H7 (cell line): ENCODE data around the gene GULP1. TPM values are rescaled to one million over a fixed set of nuclear protein-coding genes. Genes with fewer than 3 reads are reported as not detected.

Experiments
- DNase-seq: peaks from one replicate; pipeline ENCODE4 v3.0.0; 2012
- H3K27me3 ChIP-seq: 2 replicates; pipeline ENCODE4 v1.6.0; 2011; ENCODE audit warnings: mild to moderate bottlenecking, low read length; ENCODE audit not compliant: control insufficient read depth, insufficient read depth
- H3K36me3 ChIP-seq: replicated peaks from 2 replicates; pipeline ENCODE4 v1.5.1; 2011; ENCODE audit warnings: low read length; ENCODE audit not compliant: control insufficient read depth, insufficient read depth
- H3K4me3 ChIP-seq: 2 replicates; pipeline ENCODE4 v1.5.1; 2011; ENCODE audit warnings: low read depth, mild to moderate bottlenecking, control low read depth, low read length, moderate library complexity; ENCODE audit not compliant: insufficient read depth
- total RNA-seq: library from RNA; depleted of rRNA; stranded (reverse); fragments of >200 nt; shearing (Covaris generic); gene quantifications from 2 replicates; pipeline ENCODE4 v1.2.3, GENCODE V29; 2014

The GULP1 gene
- total RNA-seq, 1 experiment from 2014 or later: 49.4 TPM

GRCh38 chr2:188622601-188623260 is 331.1 kb downstream of the GULP1 start:
- Histone ChIP-seq H3K36me3 (no peaks in the 10 kb centered on the region), H3K27me3 (no peaks in the 10 kb centered on the region), H3K4me3 (no peak overlapping the region)
- DNase-seq: no peak

- H3K4me3 ChIP-seq: no peak overlapping the region
- no peaks in the 10 kb centered on the region for H3K36me3 ChIP-seq
- no peaks in the 10 kb centered on the region for H3K27me3 ChIP-seq
- DNase-seq: no peak
These were observed 332.4 kb downstream of the GULP1 start for GRCh38 chr2:188623995-188624643.

DNA sequence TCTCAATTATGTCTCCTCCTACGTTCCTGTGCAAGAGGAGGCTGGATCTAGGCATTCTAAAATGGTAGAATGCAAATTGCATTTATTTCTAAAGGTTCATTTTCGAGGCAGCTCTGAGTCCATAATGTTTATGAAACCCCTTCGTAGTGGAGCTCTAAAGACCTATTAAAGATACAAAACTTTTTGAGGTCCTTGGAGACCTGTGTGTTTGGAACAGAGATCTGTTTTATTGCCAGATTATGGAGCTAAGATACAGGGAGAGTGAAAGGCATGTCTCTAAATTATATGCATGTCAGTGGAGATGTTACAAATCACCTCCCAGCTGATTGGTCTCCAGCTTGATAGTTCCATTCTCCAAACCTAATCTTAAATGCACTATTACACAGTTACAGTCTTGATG is 335.8 kb downstream of the GULP1 start:
- Histone ChIP-seq H3K36me3 (no peaks in the 10 kb centered on the region), H3K27me3 (no peaks in the 10 kb centered on the region)

DNA sequence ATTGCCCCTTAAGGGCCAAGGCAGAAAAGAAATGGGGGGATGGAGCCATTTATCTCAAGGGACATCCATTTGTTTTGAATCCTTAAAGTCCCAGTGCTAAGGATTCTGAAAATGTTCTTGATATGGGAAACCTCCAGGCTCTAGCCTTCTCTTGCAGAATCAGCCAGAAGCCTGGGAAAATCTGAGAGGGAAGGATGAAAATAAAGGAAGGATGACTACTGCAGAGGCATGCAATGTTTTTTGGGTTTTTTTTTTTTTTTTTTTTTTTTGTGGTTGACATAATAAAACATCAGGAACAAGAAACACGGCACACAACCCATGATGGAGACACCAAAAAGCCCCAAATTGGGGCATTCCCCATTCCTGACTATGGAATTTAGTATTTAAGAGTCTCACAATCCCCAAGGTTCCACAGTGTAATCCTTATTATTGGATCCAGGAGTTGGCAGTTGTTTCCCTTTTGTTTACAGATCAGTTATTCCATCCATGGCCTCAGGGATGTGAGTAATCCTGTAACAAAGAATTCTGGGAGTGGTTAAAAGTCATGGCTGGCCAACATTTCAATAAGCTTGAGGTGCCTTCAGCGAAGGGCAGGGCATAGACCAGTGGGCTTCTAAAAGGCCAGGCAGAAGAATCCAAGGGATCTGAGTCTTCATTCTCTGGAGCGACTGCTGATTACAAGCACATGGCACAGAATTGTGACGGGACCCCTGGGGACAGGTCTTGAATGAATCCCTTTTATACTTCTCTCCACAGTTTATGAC is 337.5 kb downstream of the GULP1 start:
- H3K27me3 ChIP-seq: no peaks in the 10 kb centered on the region
- no peak overlapping the region for H3K4me3 ChIP-seq
- no peak for DNase-seq
- no peaks in the 10 kb centered on the region for H3K36me3 ChIP-seq

More for the DNA sequence above, 335.8 kb downstream of the GULP1 start:
- no peak overlapping the region for H3K4me3 ChIP-seq
- DNase-seq: no peak

DNA sequence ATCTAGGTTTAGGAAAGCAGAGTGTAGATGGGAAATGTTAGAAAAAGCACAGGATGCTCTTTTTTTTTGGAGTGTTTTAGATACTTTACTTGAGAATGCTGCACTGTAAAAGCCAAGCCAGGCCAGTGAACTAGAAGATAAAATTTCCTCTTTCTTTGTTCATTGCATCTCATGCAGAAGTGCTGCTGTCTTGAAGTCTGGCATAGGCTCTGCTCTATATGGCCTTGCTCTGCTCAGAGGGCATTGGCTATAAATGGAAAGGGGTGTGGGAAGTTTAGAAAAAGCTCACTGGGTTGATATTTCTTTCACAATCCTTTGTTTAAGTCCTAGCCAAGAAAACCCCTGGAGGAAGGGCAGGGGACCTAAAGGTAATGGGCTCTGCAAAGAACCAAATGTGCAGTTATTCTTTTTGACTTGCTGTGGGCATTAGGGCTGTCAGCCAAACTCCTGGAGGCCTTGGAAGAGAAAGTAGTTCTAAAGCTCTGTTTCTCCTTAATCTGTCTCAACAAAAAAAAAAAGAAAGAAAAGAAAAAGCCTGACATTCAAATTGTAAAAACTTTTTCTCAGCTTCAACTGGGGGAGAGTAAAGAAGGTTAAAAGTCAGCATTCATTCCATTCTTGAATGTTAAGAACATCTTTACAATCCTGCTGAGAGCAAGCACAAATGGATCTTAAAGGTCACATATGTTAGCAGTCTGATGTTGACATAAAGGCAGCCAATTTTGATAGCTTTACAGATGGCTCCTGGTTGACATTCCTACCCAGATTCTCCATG is 338.3 kb downstream of the GULP1 start:
- no peak for DNase-seq
- Histone ChIP-seq H3K27me3 (no peaks in the 10 kb centered on the region), H3K4me3 (no peak overlapping the region), H3K36me3 (no peaks in the 10 kb centered on the region)

DNA sequence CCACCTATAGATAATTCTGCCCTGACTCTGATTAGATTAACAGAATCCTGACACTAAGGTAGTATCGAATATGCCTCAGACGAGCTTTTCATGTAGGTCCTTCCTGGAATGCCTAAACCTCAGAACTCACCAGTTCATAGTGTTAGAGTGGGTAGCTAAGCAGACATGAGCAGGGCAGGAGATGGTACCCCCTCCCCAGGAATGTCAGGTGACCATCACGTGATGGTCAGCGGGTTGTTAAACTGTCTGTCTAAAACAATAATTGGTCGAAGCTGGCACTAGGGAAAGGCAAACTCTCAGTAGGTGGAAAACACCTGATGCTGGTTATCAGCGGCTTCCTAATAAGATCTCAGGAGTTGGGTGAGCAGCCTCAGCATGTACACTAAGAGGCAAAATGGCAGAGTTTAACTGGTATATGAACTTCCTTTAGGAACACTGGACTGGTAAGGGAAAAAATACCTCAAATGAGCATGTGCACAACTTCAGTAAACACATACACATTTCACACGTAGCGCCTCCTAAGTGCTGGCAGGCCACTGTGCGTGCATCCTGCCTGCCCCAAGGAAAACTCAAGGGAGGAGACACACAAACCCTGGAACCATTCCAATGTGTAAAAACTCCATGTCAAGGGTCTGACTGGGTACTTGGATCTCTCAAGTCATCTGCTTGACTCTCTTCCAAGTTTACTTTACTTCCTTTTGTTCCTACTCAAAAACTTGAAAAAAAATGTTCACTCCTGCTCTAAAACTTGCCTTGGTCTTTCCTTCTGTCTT is 339.5 kb downstream of the GULP1 start:
- Histone ChIP-seq H3K27me3 (no peaks in the 10 kb centered on the region), H3K4me3 (no peak overlapping the region), H3K36me3 (no peaks in the 10 kb centered on the region)
- no peak for DNase-seq

DNA sequence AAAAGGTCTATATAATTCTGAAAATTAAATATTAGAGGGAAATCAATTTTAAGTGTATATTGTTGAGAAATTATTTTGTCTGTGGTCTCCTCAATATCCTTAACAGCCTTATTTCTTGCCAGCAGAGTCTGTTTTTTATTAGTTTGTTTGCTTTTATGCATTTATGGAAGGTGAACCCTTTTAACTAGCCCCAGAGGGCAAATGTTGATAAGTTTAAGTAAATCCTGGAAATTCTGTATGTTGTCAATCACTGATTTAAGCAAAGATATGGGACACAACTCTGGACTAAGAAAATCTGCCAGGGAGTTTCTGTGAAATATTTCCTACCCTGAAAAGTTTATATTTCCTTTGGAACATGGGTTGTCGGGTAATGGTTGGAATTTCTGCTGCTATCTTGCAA is 343.0 kb downstream of the GULP1 start:
- no peaks in the 10 kb centered on the region for H3K27me3 ChIP-seq
- no peak for DNase-seq
- H3K36me3 ChIP-seq: no peaks in the 10 kb centered on the region
- no peak overlapping the region for H3K4me3 ChIP-seq
